GM19372 (cell line): ENCODE results near the gene DYSF.

Experiments
- ATAC-seq: cut with Tn5 transposase; IDR thresholded peaks from one replicate; pipeline ENCODE4 v1.9.1; 2021; ENCODE audit warnings: mild to moderate bottlenecking, low read depth, moderate library complexity; ENCODE audit not compliant: unreplicated experiment

Gene DYSF

GRCh38 chr2:71496156-71496770 lies 42.9 kb downstream of the DYSF start:
- ATAC-seq, result no peak

GRCh38 chr2:71498261-71498701 lies 44.9 kb downstream of the DYSF start:
- ATAC-seq, result no peak

GRCh38 chr2:71499691-71500090 lies 46.3 kb downstream of the DYSF start:
- ATAC-seq, result no peak

- no peak for ATAC-seq
Observed at GRCh38 chr2:71500426-71501079, 47.2 kb downstream of the DYSF start.

GRCh38 chr2:71502941-71503738 lies 49.8 kb downstream of the DYSF start:
- no peak for ATAC-seq

GRCh38 chr2:71503837-71504236 lies 50.5 kb downstream of the DYSF start:
- ATAC-seq, result no peak

GRCh38 chr2:71504611-71505010 lies 51.2 kb downstream of the DYSF start:
- ATAC-seq, result no peak

- ATAC-seq, result no peak
Observed at GRCh38 chr2:71505086-71505769, 51.9 kb downstream of the DYSF start.

- no peak for ATAC-seq
Observed at GRCh38 chr2:71505770-71506140, 52.4 kb downstream of the DYSF start.

GRCh38 chr2:71506222-71507153 lies 53.1 kb downstream of the DYSF start:
- ATAC-seq, result no peak

- no peak for ATAC-seq
Observed at GRCh38 chr2:71507476-71507875, 54.1 kb downstream of the DYSF start.

- no peak for ATAC-seq
Observed at GRCh38 chr2:71510196-71510807, 56.9 kb downstream of the DYSF start.

- no peak for ATAC-seq
Observed at GRCh38 chr2:71510938-71511337, 57.6 kb downstream of the DYSF start.

- ATAC-seq, result no peak
Observed at GRCh38 chr2:71511776-71512175, 58.4 kb downstream of the DYSF start.

- ATAC-seq, result no peak
Observed at GRCh38 chr2:71512386-71512785, 59.0 kb downstream of the DYSF start.

GRCh38 chr2:71513096-71513495 lies 59.7 kb downstream of the DYSF start:
- ATAC-seq, result no peak

- no peak for ATAC-seq
Observed at GRCh38 chr2:71513721-71514120, 60.4 kb downstream of the DYSF start.

GRCh38 chr2:71516253-71516888 lies 63.0 kb downstream of the DYSF start:
- ATAC-seq, result no peak

- ATAC-seq, result no peak
Observed at GRCh38 chr2:71517851-71518250, 64.5 kb downstream of the DYSF start.
